HCT116 (cell line): ENCODE data around the gene GJC1. TPM values are rescaled to one million over a fixed set of nuclear protein-coding genes. Genes with fewer than 3 reads are reported as not detected.

Experiments
- ATAC-seq: fragments of 200-7000 bp; cut with Tn5 transposase; 2 replicates; pipeline ENCODE4 v1.9.1; 2020; ENCODE audit warnings: mild to moderate bottlenecking, moderate library complexity
- BruUV-seq: library from RNA; stranded (reverse); fragments of 400-500 nt; replicated peaks from 2 replicates; lab custom pipeline; 2021; lab: Mats Ljungman, UMichigan
- CTCF ChIA-PET: fragments of 300-600 bp; sonication (Branson Sonifier 250); formaldehyde crosslinking; loops from one replicate; lab custom pipeline; 2021; ENCODE audit warnings: antibody characterized with exemption; lab: Charles Lee
- POLR2A ChIA-PET: fragments of 300-600, 350-600 bp; sonication (Branson Sonifier 250); formaldehyde crosslinking; loops from one replicate; lab custom pipeline; 2021; ENCODE audit warnings: antibody characterized with exemption; lab: Charles Lee
- RAD21 ChIA-PET, 2 experiments: fragments of 300-600 bp; sonication (Branson Sonifier 250); formaldehyde crosslinking; loops; one replicate each; lab custom pipeline; 2023; ENCODE audit warnings: low total read pairs in 2 of 2; ENCODE audit not compliant: uncharacterized antibody in 2 of 2, unreplicated experiment in 2 of 2, low non-redundant PET in 1 of 2; lab: Charles Lee
- DNase-seq: peaks from one replicate; pipeline ENCODE4 v3.0.0-alpha.2; 2010; ENCODE audit warnings: low read depth, low spot score
- H2AFZ ChIP-seq: fragments of 200-600 bp; shearing (Covaris generic), sonication (generic); 2 replicates; pipeline ENCODE4 v1.6.1; 2017; ENCODE audit warnings: low read depth, mixed run types, mixed read lengths, antibody characterized with exemption, low read length; ENCODE audit not compliant: poor library complexity, severe bottlenecking
- H3K27ac ChIP-seq: 2 replicates; pipeline ENCODE4 v1.5.1; 2012; ENCODE audit warnings: low read depth, low read length
- H3K27me3 ChIP-seq: fragments of 200-600 bp; sonication (generic); 2 replicates; pipeline ENCODE4 v1.6.1; 2016; ENCODE audit warnings: mixed run types, low read length, mixed read lengths; ENCODE audit not compliant: insufficient read depth
- H3K36me3 ChIP-seq, 2 experiments: fragments of 200-500 bp in 1 of 2; fragments of 200-600 bp in 1 of 2; sonication (Bioruptor generic) in 1 of 2; sonication (generic) in 1 of 2; 2 replicates each; pipeline versions ENCODE4 v1.5.1 to v1.6.1; 2014 to 2016; ENCODE audit warnings: low read length in 2 of 2, inconsistent platforms in 1 of 2, mixed read lengths in 1 of 2, mixed run types in 1 of 2; ENCODE audit not compliant: insufficient read depth in 2 of 2, control insufficient read depth in 1 of 2
- H3K4me1 ChIP-seq, 2 experiments: fragments of 200-600 bp in 1 of 2; sonication (generic) in 1 of 2; 2 replicates each; pipeline versions ENCODE4 v1.5.1 to v1.6.1; 2012 to 2017; ENCODE audit warnings: low read length in 2 of 2, inconsistent platforms in 1 of 2, mild to moderate bottlenecking in 1 of 2, mixed read lengths in 1 of 2, mixed run types in 1 of 2, moderate library complexity in 1 of 2; ENCODE audit not compliant: insufficient read depth in 2 of 2, control insufficient read depth in 1 of 2
- H3K4me2 ChIP-seq: fragments of 200-600 bp; sonication (generic); 2 replicates; pipeline ENCODE4 v1.6.1; 2017; ENCODE audit warnings: mixed run types, low read length, mixed read lengths
- H3K4me3 ChIP-seq, 2 experiments: fragments of 200-600 bp in 1 of 2; sonication (generic) in 1 of 2; replicated peaks in 1 of 2; 2 replicates each; pipeline ENCODE4 v1.5.1; 2011 to 2016; ENCODE audit warnings: low read length in 2 of 2, control low read depth in 1 of 2, low read depth in 1 of 2, mild to moderate bottlenecking in 1 of 2, mixed read lengths in 1 of 2, mixed run types in 1 of 2
- H3K79me2 ChIP-seq: fragments of 200-600 bp; sonication (generic); 2 replicates; pipeline ENCODE4 v1.6.1; 2017; ENCODE audit warnings: mild to moderate bottlenecking, mixed run types, low read length, moderate library complexity, mixed read lengths; ENCODE audit not compliant: insufficient read depth
- H3K9ac ChIP-seq: fragments of 200-600 bp; sonication (generic); 2 replicates; pipeline ENCODE4 v1.6.1; 2016; ENCODE audit warnings: low read length, mixed read lengths
- H3K9me2 ChIP-seq: fragments of 200-600 bp; sonication (generic), shearing (Covaris generic); 2 replicates; pipeline ENCODE4 v1.6.1; 2017; ENCODE audit warnings: mixed run types, mild to moderate bottlenecking, moderate library complexity; ENCODE audit not compliant: insufficient read depth
- H3K9me3 ChIP-seq, 2 experiments: fragments of 200-500 bp in 1 of 2; fragments of 200-600 bp in 1 of 2; sonication (Bioruptor generic) in 1 of 2; sonication (generic) in 1 of 2; 2 replicates each; pipeline ENCODE4 v1.6.1; 2014 to 2017; ENCODE audit warnings: low read length in 2 of 2, mixed read lengths in 2 of 2, inconsistent platforms in 1 of 2, low read depth in 1 of 2, mild to moderate bottlenecking in 1 of 2, mixed run types in 1 of 2, moderate library complexity in 1 of 2; ENCODE audit not compliant: control insufficient read depth in 1 of 2, insufficient read depth in 1 of 2
- H4K20me1 ChIP-seq: fragments of 200-600 bp; sonication (generic), shearing (Covaris generic); 2 replicates; pipeline ENCODE4 v1.6.1; 2017; ENCODE audit warnings: mixed run types, mild to moderate bottlenecking, moderate library complexity; ENCODE audit not compliant: insufficient read depth
- CBX3 ChIP-seq: IDR thresholded peaks from 2 replicates; pipeline ENCODE4 v1.6.1; 2012; ENCODE audit warnings: low read depth
- ELF1 ChIP-seq: IDR thresholded peaks from 2 replicates; pipeline ENCODE4 v1.6.1; 2012; ENCODE audit warnings: low read depth, borderline replicate concordance
- EZH2 ChIP-seq: fragments of 200-600 bp; sonication (generic); IDR thresholded peaks from 2 replicates; pipeline ENCODE4 v1.6.1; 2017; ENCODE audit warnings: antibody characterized with exemption, mixed run types
- FOSL1 ChIP-seq: IDR thresholded peaks from 2 replicates; pipeline ENCODE4 v1.6.1; 2012; ENCODE audit warnings: low read depth
- JUND ChIP-seq: IDR thresholded peaks from 2 replicates; pipeline ENCODE4 v1.6.1; 2012
- POLR2A ChIP-seq: IDR thresholded peaks from 2 replicates; pipeline ENCODE4 v1.7.0; 2011; ENCODE audit warnings: borderline replicate concordance; ENCODE audit not compliant: insufficient read depth, insufficient read length; ENCODE audit errors: extremely low read depth
- RAD21 ChIP-seq: IDR thresholded peaks from 2 replicates; pipeline ENCODE4 v1.6.1; 2012; ENCODE audit warnings: low read depth, mild to moderate bottlenecking
- SIN3A ChIP-seq: IDR thresholded peaks from 2 replicates; pipeline ENCODE4 v1.6.1; 2012; ENCODE audit warnings: low read depth
- TCF7L2 ChIP-seq: IDR thresholded peaks from 2 replicates; pipeline ENCODE4 v1.7.0; 2011; ENCODE audit warnings: borderline replicate concordance, inconsistent platforms; ENCODE audit not compliant: insufficient read depth, insufficient read length; ENCODE audit errors: extremely low read depth
- ZFX ChIP-seq: fragments of 450-650 bp; IDR thresholded peaks from 2 replicates; pipeline ENCODE4 v1.6.1; 2017
- intact Hi-C: fragments of 100-400 bp; cut with micrococcal nuclease; formaldehyde crosslinking; loops from 2 replicates; pipeline ENCODE4 v1.10.0; 2022
- total RNA-seq: library from RNA; stranded (reverse); gene quantifications from one replicate; pipeline ENCODE4 v1.2.1, GENCODE V29; 2021; ENCODE audit not compliant: unreplicated experiment
- TF ChIP-seq, protein P1 (sequence below): IDR thresholded peaks from 2 replicates; pipeline ENCODE4 v1.6.1; 2011; ENCODE audit warnings: mild to moderate bottlenecking, low read length, moderate library complexity; ENCODE audit not compliant: insufficient replicate concordance; ENCODE audit errors: extremely low read depth
- TF ChIP-seq, protein P2 (sequence below): IDR thresholded peaks from 2 replicates; pipeline ENCODE4 v1.6.1; 2012
- TF ChIP-seq, protein P3 (sequence below): IDR thresholded peaks from 2 replicates; pipeline ENCODE4 v1.6.1; 2012; ENCODE audit warnings: low read depth
- TF ChIP-seq, protein P4 (sequence below): IDR thresholded peaks from 2 replicates; pipeline ENCODE4 v1.6.1; 2012

Gene GJC1
- total RNA-seq, 1 experiment from 2014 or later: 62.4 TPM

DNA sequence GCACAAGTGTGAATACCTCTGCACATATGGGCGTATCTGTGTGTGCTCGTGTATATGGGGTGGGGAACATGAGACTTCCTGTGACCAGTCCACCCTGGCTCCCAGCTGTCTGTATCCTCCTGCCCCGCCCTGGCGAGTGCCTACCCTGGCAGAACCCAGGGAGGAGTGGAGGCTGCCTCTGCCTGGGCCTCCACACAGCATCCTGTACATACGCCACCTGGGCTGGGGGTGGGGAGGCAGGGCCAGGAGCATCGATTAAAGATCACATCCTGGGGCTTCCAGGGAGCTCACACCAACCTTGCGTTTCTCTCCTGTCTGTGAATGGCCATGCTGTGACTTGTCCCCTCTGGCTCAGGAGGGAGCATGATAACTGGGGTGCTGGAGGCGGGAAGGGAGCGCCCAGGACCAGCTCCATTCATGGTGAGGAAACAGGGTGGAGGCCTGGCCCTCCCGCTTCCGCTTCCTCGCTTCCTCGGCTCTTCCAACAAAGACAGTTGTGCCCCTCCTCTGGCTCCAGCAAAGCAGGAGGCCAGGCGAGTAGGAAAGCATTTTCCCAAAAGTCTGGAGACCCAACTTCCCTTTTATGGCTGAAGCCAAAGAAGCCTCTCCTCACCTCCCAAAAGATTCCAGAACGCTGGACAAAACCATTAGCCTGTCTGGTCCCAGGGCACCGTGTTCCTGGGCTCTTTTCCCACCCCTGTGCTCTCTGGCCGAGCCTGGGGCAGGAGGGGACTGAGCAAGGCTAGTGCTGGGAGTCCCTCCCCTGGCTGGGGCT lies 48.3 kb downstream of the GJC1 start (continued):
- TF ChIP-seq, protein P1, sequence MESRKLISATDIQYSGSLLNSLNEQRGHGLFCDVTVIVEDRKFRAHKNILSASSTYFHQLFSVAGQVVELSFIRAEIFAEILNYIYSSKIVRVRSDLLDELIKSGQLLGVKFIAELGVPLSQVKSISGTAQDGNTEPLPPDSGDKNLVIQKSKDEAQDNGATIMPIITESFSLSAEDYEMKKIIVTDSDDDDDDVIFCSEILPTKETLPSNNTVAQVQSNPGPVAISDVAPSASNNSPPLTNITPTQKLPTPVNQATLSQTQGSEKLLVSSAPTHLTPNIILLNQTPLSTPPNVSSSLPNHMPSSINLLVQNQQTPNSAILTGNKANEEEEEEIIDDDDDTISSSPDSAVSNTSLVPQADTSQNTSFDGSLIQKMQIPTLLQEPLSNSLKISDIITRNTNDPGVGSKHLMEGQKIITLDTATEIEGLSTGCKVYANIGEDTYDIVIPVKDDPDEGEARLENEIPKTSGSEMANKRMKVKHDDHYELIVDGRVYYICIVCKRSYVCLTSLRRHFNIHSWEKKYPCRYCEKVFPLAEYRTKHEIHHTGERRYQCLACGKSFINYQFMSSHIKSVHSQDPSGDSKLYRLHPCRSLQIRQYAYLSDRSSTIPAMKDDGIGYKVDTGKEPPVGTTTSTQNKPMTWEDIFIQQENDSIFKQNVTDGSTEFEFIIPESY: no peak
- TF ChIP-seq CBX3 (no peak), EZH2 (no peak), RAD21 (no peak), ZFX (no peak), SIN3A (no peak), JUND (no peak)
- TF ChIP-seq, protein P2, sequence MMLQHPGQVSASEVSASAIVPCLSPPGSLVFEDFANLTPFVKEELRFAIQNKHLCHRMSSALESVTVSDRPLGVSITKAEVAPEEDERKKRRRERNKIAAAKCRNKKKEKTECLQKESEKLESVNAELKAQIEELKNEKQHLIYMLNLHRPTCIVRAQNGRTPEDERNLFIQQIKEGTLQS: no peak

DNA sequence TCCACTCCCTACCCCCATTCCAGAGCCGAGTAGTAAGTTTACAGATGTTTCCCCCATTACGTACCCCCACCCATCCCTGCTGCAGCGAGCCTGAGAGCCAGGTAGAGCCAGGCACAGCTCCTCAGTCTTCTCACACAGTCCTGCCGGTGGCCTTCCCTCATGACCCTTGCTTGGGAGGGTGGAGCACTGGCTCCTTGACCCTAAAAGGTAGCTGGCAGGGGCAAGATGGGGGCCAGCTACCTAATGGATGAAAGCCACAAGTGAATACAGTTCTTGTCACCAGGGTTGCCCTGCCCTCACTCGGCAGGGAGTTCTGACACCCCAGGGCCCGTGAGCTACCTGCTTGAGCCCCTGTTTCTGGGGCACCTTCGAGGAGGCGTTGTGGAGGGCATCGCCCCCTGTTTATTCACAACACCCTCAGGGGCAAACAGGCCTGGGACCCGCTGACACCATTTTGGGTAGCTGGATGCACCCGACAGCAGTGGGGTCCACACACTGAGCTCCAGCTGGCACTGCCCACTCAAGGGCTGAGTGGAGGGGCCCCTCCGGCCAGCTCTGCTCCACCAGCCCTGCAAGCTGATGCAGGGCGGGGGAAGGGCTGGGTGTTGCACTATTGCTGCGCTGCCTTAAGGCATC lies 49.1 kb downstream of the GJC1 start:
- H3K4me1 ChIP-seq: peaks cover 3 to 31% of the 10 kb centered on the region in 2 experiments; a peak in 3 of 4 replicates
- no peaks in the 10 kb centered on the region for H3K79me2 ChIP-seq
- H2AFZ ChIP-seq: no peak overlapping the region
- intact Hi-C loops: no loop called here
- H3K36me3 ChIP-seq: no peaks in the 10 kb centered on the region
- ChIA-PET RAD21 (no interaction called here), CTCF (interaction anchor here (2.4 to 5.3 kb wide), 4 partner anchors 13 to 98 kb away, joined by 12 to 52 read pairs (median 21); no protein-coding TSS in a partner anchor), POLR2A (no interaction called here)
- no peaks in the 10 kb centered on the region for H3K27me3 ChIP-seq
- no peaks in the 10 kb centered on the region for H4K20me1 ChIP-seq
- no peak overlapping the region for H3K27ac ChIP-seq
- H3K9ac ChIP-seq: no peak overlapping the region
- H3K9me2 ChIP-seq: no peaks in the 10 kb centered on the region
- BruUV-seq: no TSS peak
- ATAC-seq (no peak), DNase-seq (no peak)
- H3K9me3 ChIP-seq: no peaks in the 10 kb centered on the region
- H3K4me2 ChIP-seq: peak overlapping the region; percentile 25
- H3K4me3 ChIP-seq: no peak overlapping the region
- TF ChIP-seq, protein P2: no peak
- no peak for TF ChIP-seq JUND
- no peak for TF ChIP-seq FOSL1
- TF ChIP-seq, protein P1: no peak
- TF ChIP-seq TCF7L2: no peak
- no peak for TF ChIP-seq POLR2A
- no peak for TF ChIP-seq ELF1
- TF ChIP-seq RAD21: no peak
- no peak for TF ChIP-seq CBX3
- no peak for TF ChIP-seq ZFX
- TF ChIP-seq, protein P3, sequence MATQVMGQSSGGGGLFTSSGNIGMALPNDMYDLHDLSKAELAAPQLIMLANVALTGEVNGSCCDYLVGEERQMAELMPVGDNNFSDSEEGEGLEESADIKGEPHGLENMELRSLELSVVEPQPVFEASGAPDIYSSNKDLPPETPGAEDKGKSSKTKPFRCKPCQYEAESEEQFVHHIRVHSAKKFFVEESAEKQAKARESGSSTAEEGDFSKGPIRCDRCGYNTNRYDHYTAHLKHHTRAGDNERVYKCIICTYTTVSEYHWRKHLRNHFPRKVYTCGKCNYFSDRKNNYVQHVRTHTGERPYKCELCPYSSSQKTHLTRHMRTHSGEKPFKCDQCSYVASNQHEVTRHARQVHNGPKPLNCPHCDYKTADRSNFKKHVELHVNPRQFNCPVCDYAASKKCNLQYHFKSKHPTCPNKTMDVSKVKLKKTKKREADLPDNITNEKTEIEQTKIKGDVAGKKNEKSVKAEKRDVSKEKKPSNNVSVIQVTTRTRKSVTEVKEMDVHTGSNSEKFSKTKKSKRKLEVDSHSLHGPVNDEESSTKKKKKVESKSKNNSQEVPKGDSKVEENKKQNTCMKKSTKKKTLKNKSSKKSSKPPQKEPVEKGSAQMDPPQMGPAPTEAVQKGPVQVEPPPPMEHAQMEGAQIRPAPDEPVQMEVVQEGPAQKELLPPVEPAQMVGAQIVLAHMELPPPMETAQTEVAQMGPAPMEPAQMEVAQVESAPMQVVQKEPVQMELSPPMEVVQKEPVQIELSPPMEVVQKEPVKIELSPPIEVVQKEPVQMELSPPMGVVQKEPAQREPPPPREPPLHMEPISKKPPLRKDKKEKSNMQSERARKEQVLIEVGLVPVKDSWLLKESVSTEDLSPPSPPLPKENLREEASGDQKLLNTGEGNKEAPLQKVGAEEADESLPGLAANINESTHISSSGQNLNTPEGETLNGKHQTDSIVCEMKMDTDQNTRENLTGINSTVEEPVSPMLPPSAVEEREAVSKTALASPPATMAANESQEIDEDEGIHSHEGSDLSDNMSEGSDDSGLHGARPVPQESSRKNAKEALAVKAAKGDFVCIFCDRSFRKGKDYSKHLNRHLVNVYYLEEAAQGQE: no peak
- TF ChIP-seq, protein P4, sequence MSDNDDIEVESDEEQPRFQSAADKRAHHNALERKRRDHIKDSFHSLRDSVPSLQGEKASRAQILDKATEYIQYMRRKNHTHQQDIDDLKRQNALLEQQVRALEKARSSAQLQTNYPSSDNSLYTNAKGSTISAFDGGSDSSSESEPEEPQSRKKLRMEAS: no peak
